Stimulated activated CD8-positive, alpha-beta memory T cell treated with anti-CD3 and anti-CD28 coated beads, Interleukin-4, amount 100 ng/mL, for 24 hours (primary cell): Measurements from ENCODE around the gene ADGRA1.

Experiments
- DNase-seq: peaks from one replicate; pipeline ENCODE4 v3.0.0-alpha.2; 2020; ENCODE audit warnings: low read depth

The ADGRA1 gene

GRCh38 chr10:133076274-133077038 is 11.3 kb upstream of the ADGRA1 start:
- DNase-seq, result no peak

GRCh38 chr10:133079836-133080682 is 7.7 kb upstream of the ADGRA1 start:
- DNase-seq, result no peak

GRCh38 chr10:133080683-133081040 is 7.1 kb upstream of the ADGRA1 start:
- no peak for DNase-seq

GRCh38 chr10:133081636-133082035 is 6.1 kb upstream of the ADGRA1 start:
- no peak for DNase-seq

- no peak for DNase-seq
Observed at GRCh38 chr10:133082685-133083421, 4.9 kb upstream of the ADGRA1 start.

- DNase-seq, result no peak
Observed at GRCh38 chr10:133083422-133084100, 4.2 kb upstream of the ADGRA1 start.

- DNase-seq, result no peak
Observed at GRCh38 chr10:133084491-133084890, 3.2 kb upstream of the ADGRA1 start.

GRCh38 chr10:133085251-133086125 is 2.2 kb upstream of the ADGRA1 start:
- DNase-seq, result no peak

- no peak for DNase-seq
Observed at GRCh38 chr10:133086247-133086646, 1.5 kb upstream of the ADGRA1 start.

GRCh38 chr10:133087045-133087678 is 562 bp upstream of the ADGRA1 start:
- no peak for DNase-seq

GRCh38 chr10:133088179-133088955 is 643 bp downstream of the ADGRA1 start:
- DNase-seq, result no peak

- DNase-seq, result no peak
Observed at GRCh38 chr10:133088956-133089800, 1.5 kb downstream of the ADGRA1 start.

GRCh38 chr10:133090101-133090500 is 2.4 kb downstream of the ADGRA1 start:
- no peak for DNase-seq

- DNase-seq, result no peak
Observed at GRCh38 chr10:133090654-133091053, 2.9 kb downstream of the ADGRA1 start.

GRCh38 chr10:133091316-133091715 is 3.6 kb downstream of the ADGRA1 start:
- DNase-seq, result no peak

- no peak for DNase-seq
Observed at GRCh38 chr10:133093291-133093690, 5.6 kb downstream of the ADGRA1 start.

- no peak for DNase-seq
Observed at GRCh38 chr10:133094286-133094685, 6.6 kb downstream of the ADGRA1 start.

GRCh38 chr10:133094866-133095265 is 7.1 kb downstream of the ADGRA1 start:
- DNase-seq, result no peak

GRCh38 chr10:133095586-133095985 is 7.9 kb downstream of the ADGRA1 start:
- no peak for DNase-seq
